ENCODE results near the gene SLC2A4.
"Not testable (repeated sequence)": the region's sequence is repeated elsewhere in the genome, so short reads cannot be mapped to it uniquely, and the experiment has no call there.

DNA sequence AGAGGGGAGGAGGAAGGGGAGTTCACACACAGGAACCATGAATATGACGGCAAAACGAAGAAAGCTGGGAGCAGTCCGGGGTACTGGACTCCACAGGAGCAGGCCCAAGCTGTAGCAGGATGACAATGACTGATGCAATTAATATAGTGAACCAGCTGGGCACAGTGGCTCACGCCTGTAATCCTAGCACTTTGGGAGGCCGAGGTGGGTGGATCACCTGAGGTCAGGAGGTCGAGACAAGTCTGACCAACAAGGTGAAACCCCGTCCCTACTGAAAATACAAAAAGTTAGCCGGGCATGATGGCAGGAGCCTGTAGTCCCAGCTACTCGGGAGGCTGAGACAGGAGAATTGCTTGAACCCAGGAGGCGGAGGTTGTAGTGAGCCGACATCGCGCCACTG is 54.2 kb downstream of the SLC2A4 start:
- TF ChIP-seq, protein P1, sequence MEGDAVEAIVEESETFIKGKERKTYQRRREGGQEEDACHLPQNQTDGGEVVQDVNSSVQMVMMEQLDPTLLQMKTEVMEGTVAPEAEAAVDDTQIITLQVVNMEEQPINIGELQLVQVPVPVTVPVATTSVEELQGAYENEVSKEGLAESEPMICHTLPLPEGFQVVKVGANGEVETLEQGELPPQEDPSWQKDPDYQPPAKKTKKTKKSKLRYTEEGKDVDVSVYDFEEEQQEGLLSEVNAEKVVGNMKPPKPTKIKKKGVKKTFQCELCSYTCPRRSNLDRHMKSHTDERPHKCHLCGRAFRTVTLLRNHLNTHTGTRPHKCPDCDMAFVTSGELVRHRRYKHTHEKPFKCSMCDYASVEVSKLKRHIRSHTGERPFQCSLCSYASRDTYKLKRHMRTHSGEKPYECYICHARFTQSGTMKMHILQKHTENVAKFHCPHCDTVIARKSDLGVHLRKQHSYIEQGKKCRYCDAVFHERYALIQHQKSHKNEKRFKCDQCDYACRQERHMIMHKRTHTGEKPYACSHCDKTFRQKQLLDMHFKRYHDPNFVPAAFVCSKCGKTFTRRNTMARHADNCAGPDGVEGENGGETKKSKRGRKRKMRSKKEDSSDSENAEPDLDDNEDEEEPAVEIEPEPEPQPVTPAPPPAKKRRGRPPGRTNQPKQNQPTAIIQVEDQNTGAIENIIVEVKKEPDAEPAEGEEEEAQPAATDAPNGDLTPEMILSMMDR (IDR thresholded peaks at IDR 0.05) = not testable (repeated sequence)
- not testable (repeated sequence) for TF ChIP-seq POLR2A (IDR thresholded peaks at IDR 0.05)
